ENCODE measurements around the gene TMEM125. TPM values are rescaled to one million over a fixed set of nuclear protein-coding genes. Genes with fewer than 3 reads are reported as not detected.

The TMEM125 gene
- total and polyA plus RNA-seq, 10 of the 15 experiments (the other 5 are each of a cell fraction or from before 2014, with no cell fraction given): 0.28 TPM; not detected in 9

- H3K4me3 ChIP-seq: no peak overlapping the region
- no peaks in the 10 kb centered on the region for H3K9me3 ChIP-seq (replicated peaks; ENCODE audit: control insufficient read depth, insufficient read depth, low read length)
- H3K27ac ChIP-seq (ENCODE audit: control insufficient read depth, insufficient read depth): no peak overlapping the region
- no peak for FAIRE-seq
- H3K27me3 ChIP-seq (replicated peaks in 1 of 2; ENCODE audit: control insufficient read depth in 2 of 2, insufficient read depth in 2 of 2, low read length in 1 of 2): no peaks in the 10 kb centered on the region
- RAD21 ChIA-PET (ENCODE audit: unreplicated experiment): interaction anchor here (0.8 to 2.1 kb wide), 2 partner anchors 8 to 123 kb away, joined by 3 to 6 read pairs; no protein-coding TSS in a partner anchor
- TF ChIP-seq CTCF (IDR thresholded peaks at IDR 0.05 in 2 of 3, conservative IDR thresholded peaks at IDR 0.05 in 1 of 3; ENCODE audit: control insufficient read depth in 2 of 3, extremely low read depth in 1 of 3, insufficient read depth in 1 of 3, low read depth in 3 of 3, low read length in 3 of 3) (no peak), ZZZ3 (IDR thresholded peaks at IDR 0.05; ENCODE audit: control insufficient read depth, insufficient read length, low read depth) (no peak)
- intact Hi-C loops (cut with micrococcal nuclease; ENCODE audit: unreplicated experiment): loop anchor here (5.0 kb wide), 1 partner anchor 527 kb away; no protein-coding TSS in a partner anchor
- WGBS (ENCODE audit: insufficient coverage, insufficient replicate concordance, low lambda C conversion rate, missing lambda C conversion rate): 76% methylated on average over 9 of the region's 9 CpGs
- CTCF ChIA-PET: interaction anchor here (0.7 kb wide), 1 partner anchor 17 kb away, joined by 3 read pairs; no protein-coding TSS in a partner anchor
- POLR2A ChIA-PET: interaction anchor here (0.5 to 0.7 kb wide), 2 partner anchors 132 to 873 kb away, joined by 5 to 7 read pairs; partner anchors contain the start of gene ELOVL1
- in situ Hi-C loops (cut with MboI): no loop called here
- BruUV-seq (replicated peaks): no TSS peak
- peaks cover 2 to 3% of the 10 kb centered on the region in 2 experiments; a peak in 2 of 4 replicates for H3K36me3 ChIP-seq (ENCODE audit: control insufficient read depth in 2 of 2, insufficient read depth in 2 of 2, low read length in 1 of 2)
- H2AFZ ChIP-seq (ENCODE audit: control insufficient read depth, low read depth, low read length): no peak overlapping the region
- H4K20me1 ChIP-seq (ENCODE audit: control insufficient read depth, insufficient read depth): no peaks in the 10 kb centered on the region
- SMC1A ChIA-PET (ENCODE audit: uncharacterized antibody, unreplicated experiment): interaction anchor here (1.0 kb wide), 1 partner anchor 528 kb away, joined by 3 read pairs; no protein-coding TSS in a partner anchor
- DNase-seq (ENCODE audit: low read depth, low spot score): no peak
- peaks cover 19% of the 10 kb centered on the region for H3K4me1 ChIP-seq (ENCODE audit: control insufficient read depth, insufficient read depth, low read length)
- H3K9ac ChIP-seq (ENCODE audit: control insufficient read depth, insufficient read depth, low read length): no peak overlapping the region
- no peaks in the 10 kb centered on the region for H3K79me2 ChIP-seq (ENCODE audit: control insufficient read depth, insufficient read depth, low read length)
- H3K4me2 ChIP-seq (ENCODE audit: control insufficient read depth, insufficient read depth): no peak overlapping the region
- ATAC-seq: no peak
Measured at GRCh38 chr1:43235451-43236121, 34.2 kb upstream of the TMEM125 start.

Measured in GM12878 (cell line).